Kidney epithelial cell (primary cell): ENCODE results near the gene SEC24C. TPM values are rescaled to one million over a fixed set of nuclear protein-coding genes. Genes with fewer than 3 reads are reported as not detected.

Experiments used
- DNase-seq: peaks from one replicate; pipeline ENCODE4 v3.0.0-alpha.2; 2010; ENCODE audit warnings: low read depth
- H3K27me3 ChIP-seq: 2 replicates; pipeline ENCODE4 v1.6.0; 2011; ENCODE audit warnings: low read length; ENCODE audit not compliant: control insufficient read depth, insufficient read depth
- H3K36me3 ChIP-seq: 2 replicates; pipeline ENCODE4 v1.5.1; 2011; ENCODE audit warnings: low read length; ENCODE audit not compliant: control insufficient read depth, insufficient read depth
- H3K4me3 ChIP-seq: 2 replicates; pipeline ENCODE4 v1.5.1; 2011; ENCODE audit warnings: low read depth, mild to moderate bottlenecking, control low read depth, low read length
- CTCF ChIP-seq: IDR thresholded peaks from 2 replicates; pipeline ENCODE4 v1.5.1; 2011; ENCODE audit warnings: mild to moderate bottlenecking, moderate library complexity, low read length, control low read depth, inconsistent platforms; ENCODE audit not compliant: insufficient read depth, poor library complexity, severe bottlenecking
- total RNA-seq: library from RNA; depleted of rRNA; stranded (reverse); fragments of >200 nt; gene quantifications from 2 replicates; pipeline ENCODE4 v1.2.3, GENCODE V29; 2015

Gene SEC24C
- total RNA-seq, 1 donor from 2014 or later, result 61.0 TPM

GRCh38 chr10:73758704-73759511, 14.7 kb downstream of the SEC24C start:
- H3K36me3 ChIP-seq, result no peaks in the 10 kb centered on the region

GRCh38 chr10:73759512-73760115, 15.4 kb downstream of the SEC24C start:
- Histone ChIP-seq H3K27me3 (no peaks in the 10 kb centered on the region), H3K4me3 (no peak overlapping the region), H3K36me3 (no peaks in the 10 kb centered on the region)
- TF ChIP-seq CTCF, result no peak
- DNase-seq, result no peak

More at GRCh38 chr10:73758704-73759511, 14.7 kb downstream of the SEC24C start:
- H3K4me3 ChIP-seq, result no peak overlapping the region
- no peaks in the 10 kb centered on the region for H3K27me3 ChIP-seq
- DNase-seq, result no peak
- no peak for TF ChIP-seq CTCF

GRCh38 chr10:73761781-73762180, 17.6 kb downstream of the SEC24C start:
- Histone ChIP-seq H3K4me3 (no peak overlapping the region), H3K36me3 (no peaks in the 10 kb centered on the region), H3K27me3 (no peaks in the 10 kb centered on the region)
- no peak for DNase-seq
- no peak for TF ChIP-seq CTCF

- H3K36me3 ChIP-seq, result no peaks in the 10 kb centered on the region
- DNase-seq, result no peak
- TF ChIP-seq CTCF, result no peak
- no peaks in the 10 kb centered on the region for H3K27me3 ChIP-seq
- no peak overlapping the region for H3K4me3 ChIP-seq
Measured at GRCh38 chr10:73762915-73763314, 18.7 kb downstream of the SEC24C start.

- H3K27me3 ChIP-seq, result no peaks in the 10 kb centered on the region
- H3K4me3 ChIP-seq, result no peak overlapping the region
- DNase-seq, result no peak
- no peaks in the 10 kb centered on the region for H3K36me3 ChIP-seq
- no peak for TF ChIP-seq CTCF
Measured at GRCh38 chr10:73763343-73763742, 19.2 kb downstream of the SEC24C start.
